ENCODE measurements around the gene RAB11FIP4. TPM values are rescaled to one million over a fixed set of nuclear protein-coding genes. Genes with fewer than 3 reads are reported as not detected.
A peak's percentile ranks its signal among the peaks of the same experiment; 100 is the strongest.

RAB11FIP4 gene
- total RNA-seq, 8 experiments from 2014 or later, result 7.0 to 44.2 (median 25.2) TPM

- no peak for ATAC-seq (replicated peaks in 6 of 8)
- Histone ChIP-seq H3K4me1 (replicated peaks in 1 of 2) (peaks cover 17 to 32% of the 10 kb centered on the region in 2 donors), H3K4me3 (no peak overlapping the region), H3K27ac (no peak overlapping the region)
- in situ Hi-C loops (cut with MboI; ENCODE audit: low pct_unique_long_range_greater_than_20kb in 2 of 9, low sequenced_read_pairs in 9 of 9, unreplicated experiment in 9 of 9), result loop anchor here in 2 of 9 experiments (25.0 kb wide), 1 partner anchor 125 kb away; the partner anchor contains the start of gene RAB11FIP4 (in 2 of the 2)
- 71 to 93% methylated on average over 2 of the region's 12 CpGs; no CpG with 5 or more reads in 8 of the 10 experiments for WGBS, 10 experiments
Observed at GRCh38 chr17:31512796-31513195, 121.3 kb downstream of the RAB11FIP4 start.

- Histone ChIP-seq H3K4me3 (no peak overlapping the region), H3K27ac (peak overlapping the region in 1 of 2 donors; percentile 21), H3K4me1 (replicated peaks in 1 of 2) (peaks cover 11 to 26% of the 10 kb centered on the region in 2 donors)
- in situ Hi-C loops (cut with MboI; ENCODE audit: low pct_unique_long_range_greater_than_20kb in 2 of 9, low sequenced_read_pairs in 9 of 9, unreplicated experiment in 9 of 9), result loop anchor here in 2 of 9 experiments (25.0 kb wide), 1 partner anchor 127 kb away; the partner anchor contains the start of gene RAB11FIP4 (in 2 of the 2)
- ATAC-seq (replicated peaks in 6 of 8), result no peak
- WGBS, 10 experiments, result 43 to 100% (median 88%) methylated on average over 3 to 8 of the region's 15 CpGs; no CpG with 5 or more reads in 5 of the 10 experiments
Observed at GRCh38 chr17:31513731-31514427, 122.4 kb downstream of the RAB11FIP4 start.

GRCh38 chr17:31515267-31515666 lies 123.8 kb downstream of the RAB11FIP4 start:
- in situ Hi-C loops (cut with MboI; ENCODE audit: low pct_unique_long_range_greater_than_20kb in 2 of 9, low sequenced_read_pairs in 9 of 9, unreplicated experiment in 9 of 9), result loop anchor here in 2 of 9 experiments (25.0 kb wide), 1 partner anchor 128 kb away; the partner anchor contains the start of gene RAB11FIP4 (in 2 of the 2)
- H3K4me1 ChIP-seq (replicated peaks in 1 of 2), result peaks cover 6 to 20% of the 10 kb centered on the region in 2 donors
- peak in 5 of 8 experiments; percentile 15 to 67 (median 51) for ATAC-seq (replicated peaks in 6 of 8)
- WGBS, 10 experiments, result 40 to 80% methylated on average over 1 of the region's 8 CpGs; no CpG with 5 or more reads in 8 of the 10 experiments
- peak overlapping the region; percentile 43 to 75 for H3K27ac ChIP-seq
- H3K4me3 ChIP-seq, result no peak overlapping the region

GRCh38 chr17:31517524-31517923 lies 126.0 kb downstream of the RAB11FIP4 start:
- ATAC-seq (replicated peaks in 6 of 8), result peak in 6 of 8 experiments; percentile 34 to 87 (median 80)
- 14 to 100% (median 50%) methylated on average over 1 to 6 of the region's 11 CpGs; no CpG with 5 or more reads in 6 of the 10 experiments for WGBS, 10 experiments

GRCh38 chr17:31518478-31518877 lies 127.0 kb downstream of the RAB11FIP4 start:
- no peak for ATAC-seq (replicated peaks in 6 of 8)
- in situ Hi-C loops (cut with MboI; ENCODE audit: low pct_unique_long_range_greater_than_20kb in 2 of 9, low sequenced_read_pairs in 9 of 9, unreplicated experiment in 9 of 9), result loop anchor here in 2 of 9 experiments (25.0 kb wide), 1 partner anchor 131 kb away; the partner anchor contains the start of gene RAB11FIP4 (in 2 of the 2)
- Histone ChIP-seq H3K4me1 (replicated peaks in 1 of 2) (peaks cover 6 to 15% of the 10 kb centered on the region in 2 donors), H3K27ac (no peak overlapping the region), H3K4me3 (no peak overlapping the region)
- WGBS, 10 experiments, result 50 to 100% (median 88%) methylated on average over 1 to 4 of the region's 4 CpGs; no CpG with 5 or more reads in 4 of the 10 experiments

More at GRCh38 chr17:31517524-31517923, 126.0 kb downstream of the RAB11FIP4 start:
- no peak overlapping the region for H3K27ac ChIP-seq
- H3K4me3 ChIP-seq, result no peak overlapping the region
- in situ Hi-C loops (cut with MboI; ENCODE audit: low pct_unique_long_range_greater_than_20kb in 2 of 9, low sequenced_read_pairs in 9 of 9, unreplicated experiment in 9 of 9), result loop anchor here in 2 of 9 experiments (25.0 kb wide), 1 partner anchor 130 kb away; the partner anchor contains the start of gene RAB11FIP4 (in 2 of the 2)
- peaks cover 6 to 15% of the 10 kb centered on the region in 2 donors for H3K4me1 ChIP-seq (replicated peaks in 1 of 2)

- in situ Hi-C loops (cut with MboI; ENCODE audit: low pct_unique_long_range_greater_than_20kb in 2 of 9, low sequenced_read_pairs in 9 of 9, unreplicated experiment in 9 of 9), result loop anchor here in 3 of 9 experiments (10.0 to 25.0 kb wide), 2 partner anchors 87 to 134 kb away; partner anchors contain the start of gene RAB11FIP4 (in 2 of the 3)
- no peak for ATAC-seq (replicated peaks in 6 of 8)
- no peak overlapping the region for H3K4me3 ChIP-seq
- peaks cover 3 to 4% of the 10 kb centered on the region in 2 donors for H3K4me1 ChIP-seq (replicated peaks in 1 of 2)
- WGBS, 10 experiments, result 85 to 100% (median 99%) methylated on average over 1 to 6 of the region's 13 CpGs; no CpG with 5 or more reads in 2 of the 10 experiments
- H3K27ac ChIP-seq, result no peak overlapping the region
Observed at GRCh38 chr17:31521632-31522283, 130.3 kb downstream of the RAB11FIP4 start.

GRCh38 chr17:31522284-31522931 lies 130.9 kb downstream of the RAB11FIP4 start:
- WGBS, 10 experiments, result 34 to 100% (median 93%) methylated on average over 1 to 8 of the region's 16 CpGs; no CpG with 5 or more reads in 4 of the 10 experiments
- in situ Hi-C loops (cut with MboI; ENCODE audit: low pct_unique_long_range_greater_than_20kb in 2 of 9, low sequenced_read_pairs in 9 of 9, unreplicated experiment in 9 of 9), result loop anchor here in 3 of 9 experiments (10.0 to 25.0 kb wide), 2 partner anchors 88 to 135 kb away; partner anchors contain the start of gene RAB11FIP4 (in 2 of the 3)

GRCh38 chr17:31522987-31523495 lies 131.6 kb downstream of the RAB11FIP4 start:
- in situ Hi-C loops (cut with MboI; ENCODE audit: low pct_unique_long_range_greater_than_20kb in 2 of 9, low sequenced_read_pairs in 9 of 9, unreplicated experiment in 9 of 9), result loop anchor here in 3 of 9 experiments (10.0 to 25.0 kb wide), 2 partner anchors 88 to 136 kb away; partner anchors contain the start of gene RAB11FIP4 (in 2 of the 3)
- no peak overlapping the region for H3K27ac ChIP-seq
- ATAC-seq (replicated peaks in 6 of 8), result no peak
- no peaks in the 10 kb centered on the region for H3K4me1 ChIP-seq (replicated peaks in 1 of 2)
- H3K4me3 ChIP-seq, result no peak overlapping the region
- 53 to 100% (median 80%) methylated on average over 1 to 4 of the region's 9 CpGs; no CpG with 5 or more reads in 5 of the 10 experiments for WGBS, 10 experiments

More at GRCh38 chr17:31522284-31522931, 130.9 kb downstream of the RAB11FIP4 start:
- ATAC-seq (replicated peaks in 6 of 8), result no peak
- H3K4me1 ChIP-seq (replicated peaks in 1 of 2), result peaks cover under 1% of the 10 kb centered on the region in 2 donors
- H3K4me3 ChIP-seq, result no peak overlapping the region
- H3K27ac ChIP-seq, result no peak overlapping the region

GRCh38 chr17:31523862-31524730 lies 132.6 kb downstream of the RAB11FIP4 start:
- Histone ChIP-seq H3K27ac (no peak overlapping the region), H3K4me1 (replicated peaks in 1 of 2) (no peaks in the 10 kb centered on the region), H3K4me3 (no peak overlapping the region)
- WGBS, 10 experiments, result 72 to 100% (median 93%) methylated on average over 2 to 10 of the region's 14 CpGs; no CpG with 5 or more reads in 7 of the 10 experiments
- in situ Hi-C loops (cut with MboI; ENCODE audit: low pct_unique_long_range_greater_than_20kb in 2 of 9, low sequenced_read_pairs in 9 of 9, unreplicated experiment in 9 of 9), result loop anchor here in 3 of 9 experiments (10.0 to 25.0 kb wide), 2 partner anchors 89 to 137 kb away; partner anchors contain the start of gene RAB11FIP4 (in 2 of the 3)
- ATAC-seq (replicated peaks in 6 of 8), result no peak

- Histone ChIP-seq H3K4me3 (no peak overlapping the region), H3K27ac (no peak overlapping the region), H3K4me1 (replicated peaks in 1 of 2) (no peaks in the 10 kb centered on the region)
- WGBS, 10 experiments, result 10 to 100% (median 59%) methylated on average over 1 to 15 of the region's 31 CpGs; no CpG with 5 or more reads in 2 of the 10 experiments
- ATAC-seq (replicated peaks in 6 of 8), result peak; percentile 74 to 99 (median 83)
- in situ Hi-C loops (cut with MboI; ENCODE audit: low pct_unique_long_range_greater_than_20kb in 2 of 9, low sequenced_read_pairs in 9 of 9, unreplicated experiment in 9 of 9), result loop anchor here in 4 of 9 experiments (10.0 to 25.0 kb wide), 3 partner anchors 88 to 138 kb away; partner anchors contain the start of gene RAB11FIP4 (in 2 of the 4)
Observed at GRCh38 chr17:31524926-31525800, 133.7 kb downstream of the RAB11FIP4 start.
